Stimulated activated CD4-positive, alpha-beta T cell treated with anti-CD3 and anti-CD28 coated beads, TNF-alpha, amount 100 ng/mL, for 1 hour (primary cell): ENCODE measurements around the gene ODAD4.

Experiments
- DNase-seq, 3 donors: peaks; one replicate each; pipeline ENCODE4 v3.0.0-alpha.2; 2020; ENCODE audit warnings: low read depth in 3 of 3, low spot score in 1 of 3

Gene ODAD4

DNA sequence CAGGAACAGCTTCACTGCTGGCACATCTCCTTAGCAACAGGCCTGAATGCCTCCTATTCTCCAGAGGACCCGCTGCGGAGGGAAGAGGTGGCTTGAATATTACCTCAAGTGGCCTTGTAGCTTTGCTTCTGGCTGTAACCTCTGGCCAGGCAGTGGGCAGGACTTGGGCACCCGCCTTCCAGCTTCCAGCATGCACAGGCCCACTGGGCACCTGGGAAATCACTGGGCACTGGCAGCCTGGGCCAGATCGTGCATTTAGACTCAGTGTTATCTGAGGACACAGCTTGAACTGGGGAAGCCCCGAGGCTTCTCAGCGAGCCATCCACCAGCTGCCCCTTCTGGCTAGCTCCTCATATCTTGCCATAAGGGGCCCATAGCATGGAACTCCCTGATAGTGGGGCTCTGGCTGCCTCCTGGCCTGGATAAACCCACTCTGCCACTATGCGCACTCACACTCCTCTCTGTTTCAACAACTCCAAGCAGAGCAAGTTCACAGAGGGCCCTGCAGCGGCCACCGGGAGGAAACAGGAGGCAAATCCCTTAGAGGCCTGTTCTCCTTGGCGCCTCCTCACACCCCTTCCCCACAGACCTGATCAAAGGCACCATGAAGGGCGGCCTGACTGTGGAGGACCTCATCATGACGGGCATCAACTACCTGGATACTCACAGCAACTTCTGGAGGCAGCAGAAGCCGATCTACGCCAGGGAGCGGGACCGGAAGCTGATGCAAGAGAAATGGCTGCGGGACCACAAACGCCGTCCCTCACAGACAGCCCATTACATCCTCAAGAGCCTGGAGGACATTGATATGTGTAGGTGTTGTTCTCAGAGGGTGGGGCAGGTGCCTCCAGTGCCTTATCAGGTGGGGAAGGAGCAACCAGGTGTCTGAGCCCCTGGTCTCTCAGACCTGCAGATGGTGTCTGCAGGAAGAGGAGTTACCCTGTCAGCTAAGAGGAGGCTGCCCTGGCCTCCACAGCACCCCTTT lies 7.8 kb downstream of the ODAD4 start:
- no peak for DNase-seq

DNA sequence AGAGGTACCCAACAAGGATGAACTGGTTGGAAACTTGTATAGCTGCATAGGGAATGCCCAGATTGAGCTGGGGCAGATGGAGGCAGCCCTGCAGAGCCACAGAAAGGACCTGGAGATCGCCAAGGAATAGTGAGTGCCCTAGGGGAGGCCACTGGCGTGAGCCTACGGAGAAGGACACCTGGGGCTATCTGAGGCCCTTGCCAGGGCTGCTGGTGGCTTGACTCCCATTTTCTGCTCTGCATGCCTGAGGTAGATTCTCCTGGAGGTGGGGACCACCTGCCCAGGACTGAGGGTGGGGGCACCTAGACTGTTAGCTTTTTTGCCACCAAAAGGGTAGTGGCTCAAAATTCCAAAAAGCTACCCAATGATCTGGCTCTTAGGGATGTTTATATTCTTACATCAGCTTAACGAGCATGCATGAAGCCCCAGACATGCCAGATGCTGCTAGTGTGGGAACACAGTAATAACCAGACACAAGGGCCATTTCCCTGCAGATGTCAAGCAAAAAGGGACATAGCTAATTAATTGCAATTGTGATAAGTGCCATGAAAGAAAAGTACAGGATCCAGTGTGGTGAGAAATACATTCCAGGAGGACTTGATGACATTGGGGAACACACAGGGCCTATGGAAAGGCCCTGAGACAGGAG lies 8.8 kb downstream of the ODAD4 start:
- DNase-seq, result no peak

DNA sequence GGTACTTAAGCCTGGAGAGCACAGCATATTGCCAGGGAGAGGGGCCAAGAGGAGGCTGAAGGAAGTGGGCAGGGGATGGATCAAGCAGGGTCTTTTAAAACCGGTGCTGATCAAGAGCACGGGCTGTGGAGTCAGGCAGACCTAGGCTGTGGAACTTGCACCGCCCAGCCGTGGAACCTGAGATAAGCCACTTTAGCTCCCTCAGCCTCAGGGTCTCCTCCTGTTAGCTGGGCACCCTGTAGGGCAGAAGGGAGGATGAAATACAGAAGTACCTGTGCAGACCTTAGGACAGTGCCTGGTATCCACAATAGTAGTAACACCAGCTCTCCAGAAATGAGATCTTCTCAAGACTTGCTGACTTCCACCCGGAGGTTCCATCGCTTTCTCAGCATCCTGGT lies 9.3 kb downstream of the ODAD4 start:
- no peak for DNase-seq

DNA sequence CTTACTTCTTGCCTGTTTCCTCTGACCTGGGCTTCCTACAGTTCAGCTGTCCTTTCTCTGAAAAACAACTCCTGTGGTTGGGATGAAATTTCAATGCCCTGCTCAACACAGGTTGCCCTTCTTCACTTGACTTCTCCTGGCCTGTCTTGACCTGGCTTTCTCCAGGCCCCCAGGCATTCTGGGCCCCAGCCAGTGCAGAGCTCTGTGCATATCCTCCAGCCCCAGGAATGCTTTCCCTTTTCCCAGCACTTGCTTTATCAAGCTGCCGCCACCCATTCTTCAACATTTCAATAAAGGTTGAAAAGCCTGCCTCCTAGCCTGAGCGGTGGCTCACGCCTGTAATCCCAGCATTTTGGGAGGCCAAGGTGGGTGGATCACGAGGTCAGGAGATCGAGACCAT lies 10.8 kb downstream of the ODAD4 start:
- no peak for DNase-seq

DNA sequence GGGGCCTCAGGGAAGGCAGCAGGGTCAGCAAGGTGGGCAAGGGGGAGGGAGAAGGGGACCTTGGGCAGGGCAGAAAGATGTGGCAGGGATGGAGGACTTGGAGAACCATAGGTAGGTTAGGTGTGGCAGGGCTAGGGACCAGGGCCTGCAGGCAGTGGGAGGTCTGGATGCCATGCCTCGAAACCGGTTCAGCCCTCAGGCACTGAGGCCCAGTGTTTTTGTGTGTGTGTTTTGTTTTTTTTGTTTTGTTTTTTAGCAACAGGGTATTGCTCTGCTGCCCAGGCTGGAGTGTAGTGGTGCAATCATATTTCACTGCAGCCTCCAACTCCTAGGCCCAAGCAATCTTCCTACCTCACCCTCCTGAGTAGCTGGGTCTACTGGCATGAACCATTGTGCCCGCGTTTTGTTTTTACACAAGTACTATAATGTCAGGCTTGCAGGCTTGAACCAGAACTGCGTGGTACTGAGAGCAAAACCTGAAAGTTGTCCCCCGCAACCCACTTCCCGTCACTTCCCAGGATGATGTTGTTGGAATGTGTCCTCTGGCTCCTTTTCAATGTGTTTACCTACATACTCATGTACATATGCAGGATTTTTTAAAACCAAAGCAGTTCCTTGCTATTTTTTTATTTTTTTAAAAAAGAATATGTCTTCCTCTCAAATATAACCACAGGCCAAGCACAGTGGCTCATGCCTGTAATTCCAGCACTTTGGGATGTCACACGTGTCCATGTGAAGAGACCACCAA lies 12.4 kb downstream of the ODAD4 start:
- DNase-seq, result no peak

DNA sequence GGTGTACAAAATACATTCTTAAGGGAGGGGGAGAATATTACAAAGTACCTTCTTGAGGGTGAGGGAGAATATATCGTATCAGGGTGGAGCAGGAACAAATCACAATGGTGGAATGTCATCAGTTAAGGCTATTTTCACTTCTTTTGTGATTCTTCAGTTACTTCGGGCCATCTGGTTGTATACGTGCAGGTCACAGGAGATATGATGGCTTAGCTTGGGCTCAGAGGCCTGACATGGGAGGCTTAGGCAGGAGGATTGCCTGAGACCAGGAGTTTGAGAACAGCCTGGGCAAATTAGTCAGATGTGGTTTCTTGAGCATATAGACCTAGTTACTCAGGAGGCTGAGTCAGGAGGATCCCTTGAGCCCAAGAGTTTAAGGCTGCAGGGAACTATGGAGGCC lies 13.1 kb downstream of the ODAD4 start:
- DNase-seq, result no peak

DNA sequence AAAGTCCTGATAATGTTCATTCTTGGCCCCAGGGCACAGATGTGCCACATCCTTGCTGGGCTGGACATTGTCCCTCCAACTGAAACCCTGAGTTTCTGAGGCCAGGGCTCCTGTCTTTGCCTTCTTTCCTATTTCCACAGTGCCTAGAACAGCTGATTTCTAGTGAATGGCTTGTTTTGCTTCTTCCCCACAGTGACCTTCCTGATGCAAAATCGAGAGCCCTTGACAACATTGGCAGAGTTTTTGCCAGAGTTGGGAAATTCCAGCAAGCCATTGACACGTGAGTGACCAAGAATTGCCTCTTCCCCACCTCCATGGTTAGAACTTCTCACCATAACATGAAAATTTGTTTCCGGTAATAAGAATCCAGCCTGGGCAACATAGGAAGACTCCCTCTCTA lies 14.5 kb downstream of the ODAD4 start:
- DNase-seq, result no peak

DNA sequence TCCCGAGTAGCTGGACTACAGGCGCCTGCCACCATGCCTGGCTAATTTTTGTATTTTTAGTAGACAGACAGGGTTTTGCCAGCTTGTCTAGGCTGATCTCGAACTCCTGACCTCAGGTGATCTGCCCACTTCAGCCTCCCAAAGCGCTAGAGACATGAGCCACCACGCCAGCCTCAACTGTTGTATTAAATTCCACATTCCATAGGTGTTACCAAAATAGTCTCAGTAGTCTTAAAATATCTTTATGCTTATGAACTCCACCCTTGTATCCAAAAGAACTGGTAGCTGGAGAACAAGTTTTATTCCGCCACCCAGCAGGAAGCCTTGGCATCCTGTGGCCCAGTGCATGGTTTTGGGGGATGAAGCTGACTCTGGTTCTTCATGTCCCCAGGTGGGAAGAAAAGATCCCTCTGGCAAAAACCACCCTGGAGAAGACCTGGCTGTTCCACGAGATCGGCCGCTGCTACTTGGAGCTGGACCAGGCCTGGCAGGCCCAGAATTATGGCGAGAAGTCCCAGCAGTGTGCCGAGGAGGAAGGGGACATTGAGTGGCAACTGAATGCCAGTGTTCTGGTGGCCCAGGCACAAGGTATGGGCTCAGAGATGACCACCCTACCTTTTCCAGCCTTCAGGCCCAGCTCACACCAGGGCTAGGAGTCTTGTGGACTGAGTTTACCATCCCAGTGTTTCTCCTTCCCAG lies 18.5 kb downstream of the ODAD4 start:
- DNase-seq, result no peak

DNA sequence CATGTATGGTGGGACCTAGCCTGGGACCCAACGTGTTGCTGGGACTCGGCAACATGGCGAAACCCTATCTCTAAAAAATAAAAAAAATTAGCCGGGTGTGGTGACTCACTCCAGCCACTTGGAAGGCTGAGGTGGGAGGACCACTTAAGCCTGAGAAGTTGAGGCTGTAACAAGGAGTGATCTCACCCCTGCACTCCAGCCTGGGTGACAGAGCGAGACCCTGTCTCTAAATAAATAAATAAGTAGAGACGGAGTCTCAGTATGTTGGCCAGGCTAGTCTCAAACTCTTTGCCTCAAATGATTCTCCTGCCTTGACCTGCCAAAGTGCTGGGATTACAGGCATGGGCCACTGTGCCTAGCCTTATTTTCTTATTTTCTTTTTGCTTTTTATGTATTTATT lies 26.1 kb downstream of the ODAD4 start:
- no peak for DNase-seq

DNA sequence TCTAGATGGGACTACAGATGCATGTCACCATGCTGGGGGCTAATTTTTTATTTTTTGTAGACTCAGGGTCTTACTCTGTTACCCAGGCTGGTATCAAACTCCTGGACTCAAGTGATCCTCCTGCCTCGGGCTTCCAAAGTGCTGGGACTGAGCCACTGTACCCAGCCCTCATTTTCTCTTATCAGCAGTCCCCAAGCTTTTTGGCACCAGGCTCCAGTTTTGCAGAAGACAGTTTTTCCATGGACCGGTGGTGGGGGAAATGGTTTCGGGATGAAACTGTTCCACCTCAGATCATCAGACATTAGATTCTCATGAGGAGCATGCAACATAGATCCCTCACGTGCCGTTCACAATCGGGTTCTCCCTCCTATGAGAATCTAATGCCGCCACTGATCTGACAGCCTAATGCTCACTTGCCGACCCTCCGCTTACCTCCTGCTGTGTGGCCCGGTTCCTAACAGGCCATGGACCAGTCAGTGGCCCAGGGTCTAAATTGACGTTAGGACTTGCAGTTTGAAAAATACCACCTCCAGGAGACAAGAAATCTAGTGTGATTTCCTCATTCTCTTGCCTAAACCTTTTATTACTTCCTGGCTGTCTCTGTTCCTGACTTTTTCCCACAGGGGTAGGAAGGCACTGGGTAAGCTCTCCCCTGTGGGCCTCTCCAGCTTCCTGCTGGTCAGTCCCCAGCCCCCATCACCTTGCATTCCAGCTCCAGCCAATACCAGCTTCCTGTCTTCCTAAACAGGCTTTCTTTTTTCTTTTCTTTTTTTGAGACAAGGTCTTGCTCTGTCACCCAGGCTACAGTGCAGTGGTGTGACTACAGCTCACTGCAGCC lies 26.8 kb downstream of the ODAD4 start:
- DNase-seq, result no peak

DNA sequence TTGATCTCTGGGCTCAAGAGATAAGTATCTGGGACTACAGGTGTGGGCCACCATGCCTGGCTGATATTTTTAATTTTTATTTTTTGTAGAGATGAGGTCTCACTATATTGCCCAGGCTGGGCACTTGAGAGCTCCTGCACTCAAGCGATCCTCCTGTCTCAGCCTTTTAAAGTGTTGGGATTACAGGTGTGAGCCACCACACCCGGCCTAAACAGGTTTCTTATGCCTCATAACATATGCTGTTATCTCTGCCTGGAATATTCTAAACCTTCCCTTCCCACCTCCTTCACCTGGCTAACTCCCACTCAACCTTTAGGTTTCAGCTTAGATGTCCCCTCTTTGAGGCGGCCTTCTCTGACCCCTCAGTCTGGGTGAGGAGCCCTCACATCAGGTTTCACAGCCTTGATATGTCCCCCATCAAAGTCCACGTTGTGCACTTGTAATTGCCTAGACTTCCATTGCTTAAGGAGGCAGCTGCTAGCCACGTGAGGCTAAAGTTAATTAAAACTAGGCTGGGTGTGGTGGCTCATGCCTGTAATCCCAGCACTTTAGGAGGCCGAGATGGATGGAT lies 27.5 kb downstream of the ODAD4 start:
- DNase-seq, result no peak

DNA sequence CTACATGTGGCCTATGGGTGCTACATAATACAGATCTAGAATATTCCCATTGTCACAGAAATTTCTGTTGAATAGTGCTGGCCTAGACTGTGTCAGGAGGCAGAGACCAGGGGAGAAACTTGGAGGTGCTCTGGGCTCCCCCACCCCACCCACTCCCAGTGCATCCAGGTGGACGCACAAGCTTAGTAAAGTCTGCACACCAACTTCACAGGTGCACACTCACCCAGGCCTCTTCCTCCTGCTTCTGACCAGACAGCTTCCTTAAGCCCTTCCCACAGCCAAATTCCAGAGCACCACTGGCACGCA lies 28.6 kb downstream of the ODAD4 start:
- no peak for DNase-seq

DNA sequence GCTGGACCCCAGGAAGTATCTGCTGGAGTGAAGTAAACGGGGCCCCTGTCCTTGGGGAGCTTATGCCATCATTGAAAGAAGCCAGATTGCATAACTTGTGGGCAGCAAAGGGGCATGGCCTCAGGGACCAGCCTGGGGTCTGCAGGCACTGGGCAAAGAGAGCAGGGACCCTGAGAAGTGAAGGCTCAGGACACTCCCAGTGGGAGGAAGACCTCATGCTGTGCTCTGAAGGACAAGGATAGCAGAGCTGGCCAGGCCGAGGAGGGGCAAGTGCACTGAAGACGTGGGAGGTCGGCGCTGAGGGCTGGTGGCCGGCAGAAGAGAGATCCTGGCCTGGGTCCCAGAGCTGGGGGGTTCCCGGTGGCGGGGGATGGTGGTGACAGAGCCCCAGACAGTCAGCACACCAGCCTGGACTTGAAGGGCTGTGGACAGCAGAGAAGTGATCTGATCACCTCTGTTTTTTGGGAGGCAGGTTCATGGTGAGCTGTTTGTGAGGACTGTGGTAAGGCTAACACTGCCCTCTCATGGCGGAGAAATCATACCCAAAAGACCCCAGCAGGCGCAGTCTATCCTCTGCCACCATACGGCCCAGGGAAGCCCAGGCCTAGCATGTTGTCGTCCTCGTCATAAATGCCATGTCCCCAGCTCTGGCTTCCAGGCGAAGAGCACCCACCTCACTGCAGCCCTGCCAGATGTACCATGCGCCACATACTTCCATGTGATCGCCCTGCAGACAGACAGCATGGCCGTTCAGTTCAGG lies 29.1 kb downstream of the ODAD4 start:
- no peak for DNase-seq

DNA sequence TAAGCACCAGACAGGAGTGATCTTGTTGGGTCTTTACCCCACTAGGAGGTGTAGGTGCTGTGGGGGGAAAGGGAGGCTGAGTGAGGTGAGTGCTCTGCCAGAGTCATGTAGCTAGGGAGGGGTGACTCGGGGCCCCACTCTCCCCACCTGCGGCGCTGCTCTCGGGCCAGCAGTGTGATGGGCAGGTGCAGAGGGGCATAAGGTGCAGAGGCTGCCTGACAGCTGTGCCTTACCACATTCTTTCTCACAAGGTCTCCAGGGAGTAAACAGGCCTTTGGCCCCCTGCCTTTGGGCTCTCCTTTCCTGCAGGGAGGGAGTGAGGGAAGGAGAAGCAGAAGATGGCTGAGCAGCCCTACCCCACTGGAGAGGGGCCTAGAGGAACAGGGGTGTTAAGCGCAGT lies 31.7 kb downstream of the ODAD4 start:
- DNase-seq, result no peak

DNA sequence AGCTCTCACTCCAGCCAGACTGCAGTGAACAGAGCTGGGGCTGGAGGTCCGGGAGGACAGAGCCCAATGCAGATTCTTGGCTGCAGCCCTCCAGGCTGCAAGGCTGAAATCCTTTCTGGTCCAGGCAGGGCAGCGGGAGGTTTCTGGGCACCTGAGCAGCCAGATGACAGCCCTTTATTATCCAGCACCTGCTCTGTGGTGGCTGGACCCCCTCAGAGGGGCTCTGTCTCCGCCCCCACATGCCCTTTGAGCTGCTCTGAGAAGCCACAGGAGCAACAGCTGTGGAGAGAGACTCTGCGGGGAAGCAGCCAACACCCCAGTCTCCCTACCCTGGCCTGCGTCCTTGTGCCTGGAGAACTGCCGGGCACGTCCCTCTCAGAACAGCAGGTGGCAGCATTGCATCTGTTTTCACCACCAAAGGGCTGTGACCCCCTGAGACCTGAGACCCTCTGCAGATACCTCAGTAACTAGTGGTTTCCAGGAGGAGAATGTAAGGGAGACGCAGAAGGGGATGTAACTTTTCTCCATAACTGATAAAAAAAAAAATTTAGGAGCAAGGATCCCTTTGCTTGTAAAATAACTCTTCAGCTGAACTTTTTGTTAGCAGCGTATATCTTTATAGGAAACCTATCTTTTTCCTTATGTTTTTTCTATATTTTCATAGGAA lies 32.5 kb downstream of the ODAD4 start:
- DNase-seq, result peak; percentile 19 to 57 (median 39)

DNA sequence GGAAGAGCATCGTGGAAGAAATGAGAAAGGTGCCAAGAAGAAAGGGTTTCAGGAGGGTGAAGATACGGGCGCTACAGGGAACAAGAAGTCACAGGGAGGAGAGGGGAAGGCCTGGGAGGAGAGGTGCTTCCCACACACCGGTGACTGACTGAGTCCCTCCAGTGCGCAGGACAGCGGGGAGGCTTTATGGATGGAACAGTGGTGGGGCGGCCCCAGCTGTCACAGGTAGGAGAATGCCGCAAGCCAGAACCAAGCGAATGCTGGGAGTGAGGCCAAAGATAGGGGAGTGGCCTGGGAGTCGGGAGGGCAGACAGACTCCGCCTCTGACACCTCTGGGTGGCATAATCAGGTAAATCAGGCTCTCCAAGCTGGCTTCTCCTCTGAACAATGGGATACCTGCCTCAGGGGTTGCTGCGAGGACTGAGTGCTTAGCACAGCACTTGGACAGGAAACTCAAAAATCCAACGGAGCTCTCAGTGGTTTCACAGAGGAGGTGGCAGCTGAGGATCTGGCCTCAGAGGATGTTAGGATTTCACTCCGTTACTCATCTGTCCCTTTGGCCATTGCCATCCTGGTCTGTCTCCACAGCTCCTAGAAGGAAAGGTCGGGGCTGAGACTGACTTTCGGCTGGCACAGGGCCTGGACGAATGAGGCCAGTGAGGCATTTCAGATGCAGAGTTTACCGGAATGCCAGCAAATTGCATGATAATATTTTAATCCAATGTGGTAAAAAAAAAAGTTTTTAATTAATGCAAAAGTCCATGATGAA lies 35.5 kb downstream of the ODAD4 start:
- peak in 2 of 3 donors; percentile 15 to 32 for DNase-seq

DNA sequence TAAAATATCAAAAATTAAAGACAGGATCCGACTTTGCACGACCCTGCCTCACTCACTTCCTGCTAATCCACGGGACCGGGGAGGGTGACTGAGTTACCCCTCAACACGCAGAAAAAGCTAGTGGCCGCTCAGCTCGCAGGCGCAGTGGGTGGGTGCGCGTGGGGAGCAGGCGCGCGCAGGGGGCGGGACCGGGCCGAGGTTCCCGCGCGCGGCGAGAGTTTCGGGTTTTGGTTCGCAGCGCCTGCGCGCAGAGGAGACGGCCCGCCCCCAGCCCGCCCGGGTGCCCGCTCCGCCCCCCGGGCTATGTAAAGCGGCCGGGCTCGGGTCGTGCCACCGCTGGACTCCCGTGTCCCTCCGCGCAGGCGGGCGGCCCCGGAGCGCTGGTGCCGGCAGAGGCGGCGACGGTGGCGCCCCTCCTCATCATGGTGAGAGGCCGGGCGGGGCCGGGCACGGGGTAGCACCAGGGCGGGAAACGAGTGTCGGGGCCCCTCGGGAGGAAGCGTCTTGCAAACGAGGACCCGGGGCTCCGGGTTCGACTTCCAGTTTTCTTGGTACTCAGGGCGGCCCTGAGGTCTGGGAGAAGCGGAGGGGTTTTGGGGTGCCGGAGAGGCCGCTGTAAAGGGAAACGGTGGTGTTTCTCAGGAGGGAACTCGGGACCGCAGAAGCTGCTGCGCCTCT lies 36.2 kb downstream of the ODAD4 start, which contains the start of gene CNP:
Gene CNP (plus strand): TSS at position 333 of the 678 bp plus-strand sequence. CDS start 90 bp downstream, at position 423.
- peak; percentile 72 to 88 (median 81) for DNase-seq
